Glutamatergic neuron (in vitro differentiated cells): ENCODE results near the gene CEACAM8. TPM values are rescaled to one million over a fixed set of nuclear protein-coding genes. Genes with fewer than 3 reads are reported as not detected.
A peak's percentile ranks its signal among the peaks of the same experiment; 100 is the strongest.

Source experiments
- DNase-seq: peaks from one replicate; pipeline ENCODE4 v3.0.0; 2022
- H3K27ac Mint-ChIP-seq: one replicate; pipeline ENCODE4 v1.8.0; 2020; ENCODE audit warnings: mild to moderate bottlenecking, mixed read lengths, inconsistent platforms; ENCODE audit not compliant: unreplicated experiment
- H3K27me3 Mint-ChIP-seq: one replicate; pipeline ENCODE4 v1.8.0; 2020; ENCODE audit warnings: mild to moderate bottlenecking, moderate library complexity, mixed read lengths, inconsistent platforms; ENCODE audit not compliant: unreplicated experiment
- H3K36me3 Mint-ChIP-seq: one replicate; pipeline ENCODE4 v1.8.0; 2020; ENCODE audit warnings: mild to moderate bottlenecking, mixed read lengths, inconsistent platforms; ENCODE audit not compliant: unreplicated experiment
- H3K4me1 Mint-ChIP-seq: one replicate; pipeline ENCODE4 v1.8.0; 2020; ENCODE audit warnings: mild to moderate bottlenecking, low read depth, mixed read lengths, inconsistent platforms; ENCODE audit not compliant: unreplicated experiment
- H3K4me3 Mint-ChIP-seq: one replicate; pipeline ENCODE4 v1.8.0; 2020; ENCODE audit warnings: mild to moderate bottlenecking, mixed read lengths, inconsistent platforms; ENCODE audit not compliant: unreplicated experiment
- H3K9me3 Mint-ChIP-seq: one replicate; pipeline ENCODE4 v1.8.0; 2020; ENCODE audit warnings: mild to moderate bottlenecking, moderate library complexity, mixed read lengths, inconsistent platforms; ENCODE audit not compliant: unreplicated experiment
- total RNA-seq: library from RNA; stranded (reverse); fragmentation: NEBNext Ultra II Directional; extraction: Animal tissue kit (Norgen Biotek cat#: 25700); gene quantifications from one replicate; pipeline ENCODE4 v1.2.1, GENCODE V29; 2021; ENCODE audit not compliant: unreplicated experiment
- TF ChIP-seq, protein P1 (sequence below): fragments of 200-600 bp; sonication (generic); IDR thresholded peaks from one replicate; pipeline ENCODE4 v1.5.0; 2021; ENCODE audit not compliant: partially characterized antibody, unreplicated experiment

CEACAM8 gene
- total RNA-seq, 1 donor from 2014 or later: not detected

DNA sequence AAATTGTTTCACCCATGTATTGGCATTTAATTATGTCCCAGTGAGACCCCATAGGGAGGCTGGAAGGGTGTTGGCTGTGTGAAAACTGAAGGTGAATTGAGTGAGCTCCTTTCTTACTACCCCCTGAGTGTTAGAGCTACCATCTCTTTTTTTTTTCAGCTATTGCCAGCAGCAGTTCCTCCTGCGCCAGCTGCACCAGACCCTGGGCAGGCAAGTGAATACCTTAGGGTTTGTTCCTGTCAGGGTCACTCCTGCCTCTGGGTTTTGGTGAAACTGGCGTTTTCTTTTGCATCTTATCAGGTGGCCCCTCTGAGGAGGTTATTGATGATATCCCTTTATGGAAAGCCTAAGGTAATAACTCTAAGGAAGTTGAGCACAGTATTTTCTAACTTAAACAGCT, 25.5 kb downstream of the CEACAM8 start:
- Mint-ChIP-seq H3K4me3 (no peak overlapping the region), H3K9me3 (peaks cover 2% of the 10 kb centered on the region), H3K36me3 (no peaks in the 10 kb centered on the region), H3K4me1 (no peaks in the 10 kb centered on the region), H3K27me3 (no peaks in the 10 kb centered on the region), H3K27ac (no peak overlapping the region)
- no peak for DNase-seq
- TF ChIP-seq, protein P1, sequence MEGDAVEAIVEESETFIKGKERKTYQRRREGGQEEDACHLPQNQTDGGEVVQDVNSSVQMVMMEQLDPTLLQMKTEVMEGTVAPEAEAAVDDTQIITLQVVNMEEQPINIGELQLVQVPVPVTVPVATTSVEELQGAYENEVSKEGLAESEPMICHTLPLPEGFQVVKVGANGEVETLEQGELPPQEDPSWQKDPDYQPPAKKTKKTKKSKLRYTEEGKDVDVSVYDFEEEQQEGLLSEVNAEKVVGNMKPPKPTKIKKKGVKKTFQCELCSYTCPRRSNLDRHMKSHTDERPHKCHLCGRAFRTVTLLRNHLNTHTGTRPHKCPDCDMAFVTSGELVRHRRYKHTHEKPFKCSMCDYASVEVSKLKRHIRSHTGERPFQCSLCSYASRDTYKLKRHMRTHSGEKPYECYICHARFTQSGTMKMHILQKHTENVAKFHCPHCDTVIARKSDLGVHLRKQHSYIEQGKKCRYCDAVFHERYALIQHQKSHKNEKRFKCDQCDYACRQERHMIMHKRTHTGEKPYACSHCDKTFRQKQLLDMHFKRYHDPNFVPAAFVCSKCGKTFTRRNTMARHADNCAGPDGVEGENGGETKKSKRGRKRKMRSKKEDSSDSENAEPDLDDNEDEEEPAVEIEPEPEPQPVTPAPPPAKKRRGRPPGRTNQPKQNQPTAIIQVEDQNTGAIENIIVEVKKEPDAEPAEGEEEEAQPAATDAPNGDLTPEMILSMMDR: no peak

DNA sequence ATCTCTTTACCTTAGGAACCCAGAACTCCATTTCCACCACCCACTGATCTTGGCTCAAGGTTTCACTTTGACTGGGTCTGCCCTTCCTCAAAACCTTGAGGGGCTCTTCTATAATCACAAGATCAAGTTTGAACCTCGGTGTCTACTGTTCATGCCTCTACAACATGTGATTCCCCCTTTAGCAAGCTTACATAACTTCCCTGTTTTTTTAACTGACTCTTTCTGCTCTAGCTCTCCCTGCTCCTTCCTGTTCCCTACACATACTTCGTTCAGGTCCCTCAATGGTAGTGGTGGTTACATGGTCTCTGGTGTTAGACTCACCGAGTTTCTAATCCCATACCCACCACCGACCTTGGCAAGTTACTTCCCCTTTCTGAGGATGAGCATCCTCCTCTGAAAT, 26.7 kb downstream of the CEACAM8 start:
- Mint-ChIP-seq H3K27me3 (no peaks in the 10 kb centered on the region), H3K9me3 (peaks cover 2% of the 10 kb centered on the region), H3K4me3 (no peak overlapping the region), H3K27ac (no peak overlapping the region), H3K4me1 (no peaks in the 10 kb centered on the region), H3K36me3 (no peaks in the 10 kb centered on the region)
- DNase-seq: no peak
- TF ChIP-seq, protein P1: no peak

DNA sequence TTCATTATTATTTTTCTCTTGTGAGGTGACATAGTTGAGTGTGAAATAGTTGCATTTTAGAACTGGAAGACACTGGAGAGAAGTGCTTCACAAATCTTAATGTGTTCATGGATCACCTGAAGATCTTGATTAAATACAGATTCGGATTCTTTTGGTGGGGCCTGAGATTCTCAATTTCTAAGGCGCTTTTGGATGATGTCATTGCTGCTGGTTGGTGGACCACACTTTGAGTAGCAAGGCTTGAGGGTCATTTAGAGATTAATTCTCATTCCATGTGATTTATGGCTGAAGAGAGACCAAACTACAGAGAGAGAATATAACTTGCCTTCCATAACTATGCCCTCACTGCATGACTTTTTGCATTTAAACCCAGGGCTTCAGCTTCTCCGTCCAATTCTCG, 27.2 kb downstream of the CEACAM8 start:
- no peaks in the 10 kb centered on the region for H3K27me3 Mint-ChIP-seq
- no peaks in the 10 kb centered on the region for H3K4me1 Mint-ChIP-seq
- DNase-seq: no peak
- TF ChIP-seq, protein P1: no peak
- H3K36me3 Mint-ChIP-seq: no peaks in the 10 kb centered on the region
- H3K4me3 Mint-ChIP-seq: no peak overlapping the region
- no peak overlapping the region for H3K27ac Mint-ChIP-seq
- H3K9me3 Mint-ChIP-seq: peaks cover 2% of the 10 kb centered on the region

GRCh38 chr19:42563352-42564210, 31.1 kb downstream of the CEACAM8 start:
- DNase-seq: peak; percentile 48
- Mint-ChIP-seq H3K27me3 (peaks cover under 1% of the 10 kb centered on the region), H3K4me3 (no peak overlapping the region), H3K9me3 (peaks cover 2% of the 10 kb centered on the region), H3K4me1 (no peaks in the 10 kb centered on the region), H3K36me3 (no peaks in the 10 kb centered on the region), H3K27ac (no peak overlapping the region)
- TF ChIP-seq, protein P1: peak; percentile 72

- Mint-ChIP-seq H3K36me3 (peaks cover 6% of the 10 kb centered on the region), H3K4me1 (no peaks in the 10 kb centered on the region), H3K9me3 (peaks cover 5% of the 10 kb centered on the region), H3K4me3 (no peak overlapping the region), H3K27me3 (peaks cover 5% of the 10 kb centered on the region), H3K27ac (no peak overlapping the region)
- TF ChIP-seq, protein P1: no peak
- DNase-seq: no peak
Observed at GRCh38 chr19:42561512-42561911, 33.2 kb downstream of the CEACAM8 start.
